Mesodermal cell (in vitro differentiated cells): Measurements from ENCODE around the gene ORM2.

Experiments used
- H3K27ac ChIP-seq: 2 replicates; pipeline ENCODE4 v1.7.0; 2013; ENCODE audit warnings: mild to moderate bottlenecking, low read depth, low read length, moderate library complexity; ENCODE audit not compliant: severe bottlenecking
- H3K36me3 ChIP-seq: 2 replicates; pipeline ENCODE4 v1.7.1; 2013; ENCODE audit warnings: mild to moderate bottlenecking, low read length, moderate library complexity; ENCODE audit not compliant: control insufficient read depth, insufficient read depth
- H3K4me1 ChIP-seq: one replicate; pipeline ENCODE4 v1.7.1; 2013; ENCODE audit warnings: mild to moderate bottlenecking, low read length; ENCODE audit not compliant: insufficient read depth, control insufficient read depth, poor library complexity, severe bottlenecking
- H3K4me3 ChIP-seq: 2 replicates; pipeline ENCODE4 v1.7.0; 2013; ENCODE audit warnings: low read length, control low read depth, mild to moderate bottlenecking; ENCODE audit not compliant: insufficient read depth, poor library complexity, severe bottlenecking; ENCODE audit errors: extremely low read depth
- H3K9me3 ChIP-seq: 2 replicates; pipeline ENCODE4 v1.7.1; 2013; ENCODE audit warnings: mild to moderate bottlenecking, low read length, moderate library complexity; ENCODE audit not compliant: control insufficient read depth
- WGBS, 2 experiments: methylation state at CpG; one replicate each; pipeline ENCODE4 v1.1.5; 2013; ENCODE audit warnings: missing lambda C conversion rate in 2 of 2; ENCODE audit not compliant: insufficient coverage in 2 of 2; 5-methylcytosine and 5-hydroxymethylcytosine counted together

ORM2 gene

GRCh38 chr9:114335745-114336144, 6.1 kb downstream of the ORM2 start:
- Histone ChIP-seq H3K9me3 (no peaks in the 10 kb centered on the region), H3K36me3 (peaks cover 41% of the 10 kb centered on the region), H3K4me1 (no peaks in the 10 kb centered on the region), H3K27ac (no peak overlapping the region), H3K4me3 (no peak overlapping the region)
- 100% methylated on average over 1 of the region's 2 CpGs; no CpG with 5 or more reads in 1 of the 2 experiments for WGBS, 2 experiments

DNA sequence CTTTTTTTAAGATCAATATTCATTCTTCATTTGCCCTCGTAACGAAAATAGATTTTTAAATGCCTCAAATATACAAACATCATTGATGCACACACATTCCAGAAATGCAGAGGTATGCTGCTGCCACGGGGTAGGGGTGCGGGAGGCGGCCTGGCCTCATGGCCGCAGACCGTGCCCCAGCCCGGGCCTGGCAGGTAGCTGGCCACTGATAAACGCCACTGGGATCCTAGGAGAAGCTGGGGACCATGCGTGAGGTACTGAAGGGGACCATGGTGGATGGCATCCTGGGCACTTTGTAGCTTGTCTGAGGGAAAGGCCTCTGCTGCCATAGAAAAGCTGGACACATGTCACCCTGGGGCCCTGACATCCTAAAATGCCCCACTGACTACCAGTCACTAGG, 6.5 kb downstream of the ORM2 start:
- Histone ChIP-seq H3K4me1 (no peaks in the 10 kb centered on the region), H3K4me3 (no peak overlapping the region), H3K36me3 (peaks cover 44% of the 10 kb centered on the region), H3K9me3 (no peaks in the 10 kb centered on the region), H3K27ac (no peak overlapping the region)
- WGBS, 2 experiments: 85 to 86% methylated on average over 7 to 10 of the region's 10 CpGs

- no peaks in the 10 kb centered on the region for H3K9me3 ChIP-seq
Observed at GRCh38 chr9:114336699-114337395, 7.2 kb downstream of the ORM2 start.

DNA sequence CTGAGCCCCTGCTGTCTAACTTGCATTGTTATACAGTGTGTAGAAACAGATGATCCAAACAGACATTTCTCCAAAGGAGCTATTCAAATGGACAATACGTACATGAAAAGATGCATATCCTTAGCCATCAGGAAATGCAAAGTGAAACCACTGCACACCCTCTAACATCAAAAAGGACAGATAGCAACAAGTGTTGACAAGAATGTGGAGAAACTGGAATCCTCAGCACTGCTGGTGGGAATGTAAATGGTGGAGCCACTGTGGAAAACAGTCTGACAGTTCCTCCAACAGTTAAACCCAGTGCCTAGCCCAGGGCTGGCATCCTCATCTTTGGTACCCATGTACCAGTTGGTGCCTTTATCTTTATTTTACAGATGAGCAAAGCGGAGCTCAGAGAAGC, 8.5 kb downstream of the ORM2 start:
- 75 to 100% methylated on average over 1 to 2 of the region's 2 CpGs for WGBS, 2 experiments
- H3K27ac ChIP-seq: no peak overlapping the region
- H3K9me3 ChIP-seq: no peaks in the 10 kb centered on the region
- H3K4me3 ChIP-seq: no peak overlapping the region
- H3K4me1 ChIP-seq: no peaks in the 10 kb centered on the region
- H3K36me3 ChIP-seq: peaks cover 56% of the 10 kb centered on the region

More at GRCh38 chr9:114336699-114337395, 7.2 kb downstream of the ORM2 start:
- no peak overlapping the region for H3K27ac ChIP-seq
- 94 to 97% methylated on average over 16 of the region's 23 CpGs for WGBS, 2 experiments
- H3K36me3 ChIP-seq: peaks cover 51% of the 10 kb centered on the region
- no peak overlapping the region for H3K4me3 ChIP-seq
- H3K4me1 ChIP-seq: no peaks in the 10 kb centered on the region

- WGBS, 2 experiments: 75 to 84% methylated on average over 14 to 16 of the region's 16 CpGs
- peaks cover 67% of the 10 kb centered on the region for H3K36me3 ChIP-seq
- H3K9me3 ChIP-seq: no peaks in the 10 kb centered on the region
Observed at GRCh38 chr9:114339130-114339908, 9.7 kb downstream of the ORM2 start.

GRCh38 chr9:114341152-114341830, 11.6 kb downstream of the ORM2 start:
- Histone ChIP-seq H3K9me3 (no peaks in the 10 kb centered on the region), H3K27ac (no peak overlapping the region), H3K36me3 (peaks cover 78% of the 10 kb centered on the region), H3K4me1 (no peaks in the 10 kb centered on the region), H3K4me3 (no peak overlapping the region)
- WGBS, 2 experiments: 92 to 94% methylated on average over 6 to 10 of the region's 12 CpGs

More at GRCh38 chr9:114339130-114339908, 9.7 kb downstream of the ORM2 start:
- Histone ChIP-seq H3K4me3 (no peak overlapping the region), H3K27ac (no peak overlapping the region), H3K4me1 (no peaks in the 10 kb centered on the region)

- Histone ChIP-seq H3K27ac (no peak overlapping the region), H3K9me3 (no peaks in the 10 kb centered on the region), H3K4me3 (no peak overlapping the region), H3K36me3 (peaks cover 84% of the 10 kb centered on the region), H3K4me1 (no peaks in the 10 kb centered on the region)
- 97 to 100% methylated on average over 2 to 4 of the region's 4 CpGs for WGBS, 2 experiments
Observed at GRCh38 chr9:114341991-114342390, 12.3 kb downstream of the ORM2 start.

DNA sequence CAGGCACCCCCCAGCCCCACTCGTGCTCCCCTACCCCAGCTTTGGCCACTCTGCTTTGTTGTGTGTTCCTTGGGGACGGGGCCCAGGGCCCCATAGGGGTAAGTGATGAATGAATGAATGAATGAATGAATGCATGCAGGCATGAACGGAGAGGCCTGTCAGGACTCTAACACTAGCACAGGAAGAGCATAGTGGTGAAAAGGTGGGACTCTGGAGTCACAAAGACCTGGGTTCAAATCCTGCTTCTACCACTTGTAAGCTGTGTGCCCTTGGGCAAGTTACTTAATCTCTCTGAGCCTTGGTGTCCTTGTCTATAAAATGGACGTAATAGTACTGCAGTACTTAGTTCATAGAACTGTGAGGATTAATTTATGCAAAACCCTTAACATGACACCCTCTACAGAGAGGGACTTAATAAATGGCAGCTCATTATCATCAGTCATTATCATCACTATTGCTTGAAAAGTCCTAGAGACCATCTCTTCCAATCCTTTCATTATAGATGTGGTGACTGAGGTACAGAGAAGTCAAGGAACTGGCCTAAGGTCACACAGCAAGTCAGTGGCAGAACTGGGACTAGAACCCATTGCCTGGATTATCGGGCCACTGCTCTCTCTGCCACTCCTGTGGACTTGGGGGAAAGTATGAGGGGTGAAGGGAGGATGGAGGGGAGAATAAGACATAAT, 13.2 kb downstream of the ORM2 start:
- WGBS, 2 experiments: 83 to 100% methylated on average over 2 to 3 of the region's 5 CpGs
- Histone ChIP-seq H3K4me1 (no peaks in the 10 kb centered on the region), H3K4me3 (no peak overlapping the region), H3K9me3 (no peaks in the 10 kb centered on the region), H3K27ac (no peak overlapping the region), H3K36me3 (peaks cover 83% of the 10 kb centered on the region)

DNA sequence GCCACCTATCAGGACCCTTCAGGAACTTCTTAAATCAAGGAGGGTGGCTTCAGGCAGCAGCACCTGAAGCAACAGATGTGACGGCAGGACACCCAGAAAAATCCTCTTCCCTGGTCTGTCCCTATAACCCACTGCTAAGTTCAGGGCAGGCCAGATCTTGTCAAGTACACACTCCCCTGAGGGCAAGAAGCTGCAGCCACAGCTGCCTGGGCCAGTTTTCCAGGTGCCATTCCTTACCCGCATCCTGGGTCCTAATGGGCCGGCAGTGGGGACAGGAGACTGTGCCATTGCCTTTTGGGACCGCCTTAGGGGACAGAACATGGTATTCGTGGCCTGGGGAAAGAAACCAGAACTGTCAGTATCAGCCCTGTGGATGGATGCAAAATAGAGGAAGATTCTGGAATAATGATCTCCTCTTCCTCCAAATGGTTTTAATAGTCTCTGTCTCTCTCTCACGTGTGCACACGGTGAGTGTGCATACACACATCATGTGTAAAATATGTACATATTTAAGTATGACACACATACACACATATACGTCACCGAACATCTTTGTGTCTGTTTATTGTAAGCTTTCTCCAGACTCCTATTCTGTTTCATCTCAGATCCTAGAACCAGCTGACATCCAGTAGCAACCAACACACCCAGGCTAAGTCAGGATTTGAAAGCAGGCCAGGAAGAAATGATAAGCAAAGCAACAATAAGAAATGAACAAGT, 14.0 kb downstream of the ORM2 start:
- no peaks in the 10 kb centered on the region for H3K9me3 ChIP-seq
- no peak overlapping the region for H3K27ac ChIP-seq
- H3K4me3 ChIP-seq: no peak overlapping the region
- H3K36me3 ChIP-seq: peaks cover 81% of the 10 kb centered on the region
- WGBS, 2 experiments: 89 to 100% methylated on average over 3 to 5 of the region's 9 CpGs
- peaks cover 6% of the 10 kb centered on the region for H3K4me1 ChIP-seq

DNA sequence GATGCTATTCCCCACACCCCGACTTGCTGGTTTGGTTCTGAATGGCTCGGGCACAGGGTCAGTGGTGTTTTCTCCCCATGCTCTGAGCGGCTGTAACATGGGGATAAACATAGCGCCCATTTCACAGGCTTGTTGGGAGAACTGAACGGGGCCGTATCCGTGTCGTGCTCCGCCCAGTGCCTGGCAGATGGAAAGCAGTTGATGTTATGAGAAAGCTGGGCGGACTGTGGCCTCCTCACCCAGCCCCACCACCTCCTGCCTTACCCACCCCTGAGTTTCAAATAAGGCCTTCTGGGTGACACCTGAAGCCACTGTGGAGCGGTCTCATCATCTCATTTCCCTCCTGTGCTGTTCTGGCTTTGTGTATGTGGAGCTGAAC, 14.5 kb downstream of the ORM2 start:
- Histone ChIP-seq H3K4me1 (peaks cover 8% of the 10 kb centered on the region), H3K36me3 (peaks cover 76% of the 10 kb centered on the region), H3K4me3 (no peak overlapping the region), H3K9me3 (no peaks in the 10 kb centered on the region), H3K27ac (no peak overlapping the region)
- WGBS, 2 experiments: 91 to 96% methylated on average over 5 to 10 of the region's 11 CpGs
